ENCODE measurements around the gene STAT4.

The STAT4 gene

DNA sequence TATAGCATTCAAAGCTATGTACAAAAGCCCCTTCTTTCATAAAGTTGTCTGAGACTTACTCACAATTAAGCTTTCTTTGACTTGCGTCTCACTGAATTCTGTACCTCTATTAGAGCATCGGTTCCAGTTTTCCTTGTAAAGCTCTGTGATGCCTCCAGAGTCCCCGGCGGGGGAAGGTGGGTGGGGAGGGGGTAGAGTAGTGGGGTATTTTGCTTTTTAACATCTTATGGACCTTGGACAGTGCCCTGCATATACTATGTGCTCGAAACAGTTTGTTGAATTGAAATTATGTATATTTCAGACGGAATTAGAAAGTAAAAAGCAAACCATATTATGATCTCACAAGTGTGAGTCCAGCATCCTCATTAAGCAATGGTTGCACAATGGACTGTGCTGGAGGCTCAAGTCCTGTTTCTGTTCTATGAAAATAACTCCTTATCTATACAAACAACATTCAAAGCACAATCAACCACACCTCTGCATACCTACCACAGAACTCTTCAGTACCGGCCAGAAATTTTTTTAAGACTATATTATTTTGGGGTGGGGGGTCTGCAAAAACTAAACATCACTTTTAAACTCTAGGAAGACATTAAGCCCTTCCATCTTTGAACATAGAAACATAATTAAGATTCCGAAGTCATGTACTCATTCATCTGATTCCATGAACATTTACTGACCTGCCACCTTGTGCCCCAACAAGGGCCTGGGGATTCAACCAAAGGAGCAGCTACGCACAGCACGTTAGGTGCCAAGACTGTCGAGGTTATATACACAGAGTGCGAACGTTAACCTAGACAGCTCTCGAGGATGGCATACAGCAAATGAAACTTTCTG, 137.7 kb downstream of the STAT4 start:
- DNase-seq, result peak; percentile 84

DNA sequence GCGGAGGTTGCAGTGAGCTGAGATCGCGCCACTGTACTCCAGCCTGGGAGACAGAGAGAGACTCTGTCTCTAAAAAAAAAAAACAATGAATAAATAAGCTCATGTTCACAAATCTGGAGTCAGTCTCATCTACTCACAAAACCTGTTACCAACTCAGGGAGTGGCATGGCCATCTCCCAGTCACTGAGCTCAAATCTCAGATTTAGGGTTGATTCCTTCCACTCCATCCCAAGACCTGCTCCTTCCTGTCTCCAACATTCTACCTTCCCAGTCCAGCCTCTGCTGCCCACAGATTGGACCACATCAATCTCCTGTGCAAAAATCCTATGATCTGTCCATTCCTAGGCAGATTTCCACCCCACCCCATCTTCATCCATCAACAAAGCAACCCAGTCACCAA, 138.4 kb downstream of the STAT4 start:
- DNase-seq, result no peak

DNA sequence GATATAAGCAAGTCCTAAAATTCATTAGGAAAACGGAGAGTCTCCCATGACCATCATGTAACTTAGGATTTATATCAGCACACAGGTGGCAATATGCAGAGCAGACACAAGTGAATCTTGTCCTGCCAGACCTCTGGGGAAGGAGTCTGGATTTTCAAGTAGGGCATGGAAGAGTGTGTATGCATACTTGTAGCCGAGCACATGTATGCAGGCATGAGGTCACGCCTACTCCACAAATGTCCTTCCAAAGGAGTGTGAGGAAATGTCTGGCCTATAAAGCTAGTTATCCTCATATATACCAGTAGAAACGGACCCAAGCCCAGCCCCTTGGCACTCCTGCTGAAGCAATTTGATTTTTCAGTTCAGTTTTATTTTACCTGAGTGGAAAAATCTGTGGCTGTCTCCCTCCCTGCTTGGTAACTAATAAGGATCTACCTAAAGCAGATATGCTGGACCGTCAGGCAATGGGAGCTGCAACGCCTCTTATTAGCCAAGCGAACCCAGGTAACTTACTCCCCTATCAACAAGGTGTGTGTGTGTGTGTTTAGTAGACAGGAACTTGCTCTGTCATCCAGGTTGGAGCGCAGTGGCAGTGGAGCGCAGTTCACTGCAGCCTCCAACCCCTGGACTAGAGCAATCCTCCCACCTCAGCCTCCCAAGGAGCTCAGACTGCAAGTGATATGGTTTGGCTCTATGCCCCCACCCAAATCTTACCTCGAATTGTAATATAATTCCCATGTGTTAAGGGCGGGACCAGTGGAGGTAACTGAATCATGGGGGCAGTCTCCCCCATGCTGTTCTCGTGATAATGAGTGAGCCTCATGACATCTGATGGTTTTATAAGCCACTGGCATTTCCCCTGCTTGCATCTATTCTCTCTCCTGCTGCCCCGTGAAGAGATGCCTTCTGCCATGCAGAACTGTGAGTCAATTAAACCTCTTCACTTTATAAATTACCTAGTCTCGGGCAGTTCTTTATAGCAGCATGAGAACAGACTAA, 139.6 kb downstream of the STAT4 start:
- DNase-seq, result no peak

DNA sequence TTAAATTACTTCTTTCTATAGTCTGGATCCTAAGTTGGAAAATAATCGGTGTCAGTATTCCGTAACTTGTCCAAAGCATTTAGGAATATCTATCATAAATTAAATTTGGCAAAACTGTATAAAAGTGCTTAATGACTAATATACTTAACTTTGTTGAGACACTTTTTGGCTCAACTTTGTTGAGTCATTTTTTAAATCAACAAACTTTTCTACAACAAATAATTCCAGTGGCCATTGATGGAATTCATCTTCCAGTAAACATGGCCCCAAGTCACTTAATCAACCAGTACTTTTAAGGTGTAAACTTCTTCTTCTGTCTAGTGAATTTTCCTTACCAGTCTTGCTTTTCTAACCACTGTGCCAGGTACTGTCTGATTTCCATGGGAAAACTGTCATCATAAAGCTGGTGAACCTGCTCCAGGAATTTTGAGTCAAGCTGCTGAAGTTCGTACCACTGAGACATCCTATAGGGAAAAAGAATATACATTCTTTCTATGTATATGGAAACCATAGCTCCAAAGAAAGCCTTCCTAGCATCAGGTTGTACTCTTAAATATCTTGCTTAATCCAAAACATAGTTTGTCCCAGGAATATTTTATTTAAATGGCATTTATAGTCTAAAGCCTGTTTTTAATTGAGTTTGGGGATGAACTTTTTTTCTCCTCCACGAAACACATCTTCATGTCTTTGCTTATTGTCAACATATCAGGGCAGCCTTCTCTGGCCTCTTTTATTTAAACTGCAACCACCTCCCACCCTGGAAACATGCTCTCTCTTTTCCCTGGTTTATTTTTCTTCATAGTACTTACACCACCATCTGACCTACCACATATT, 141.0 kb downstream of the STAT4 start:
- no peak for DNase-seq

DNA sequence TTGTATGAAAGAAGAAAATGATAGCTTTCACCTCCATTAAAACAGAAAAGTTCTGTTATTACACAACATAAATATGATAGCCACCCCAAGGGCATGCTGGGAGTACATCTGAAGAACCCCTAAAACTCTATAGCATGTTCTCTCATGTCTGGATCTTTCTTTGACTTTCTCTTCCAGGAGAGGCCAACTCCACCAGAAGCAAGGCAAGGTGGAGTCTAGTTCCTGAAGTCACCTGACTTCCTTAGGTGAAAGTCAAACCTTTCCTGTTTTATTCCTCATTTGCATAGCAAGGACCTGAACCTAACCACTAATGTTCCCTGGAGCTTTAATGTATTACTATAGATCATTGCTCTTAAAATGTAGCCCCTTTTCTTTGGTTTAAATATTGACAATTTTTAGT, 142.5 kb downstream of the STAT4 start:
- DNase-seq, result no peak

DNA sequence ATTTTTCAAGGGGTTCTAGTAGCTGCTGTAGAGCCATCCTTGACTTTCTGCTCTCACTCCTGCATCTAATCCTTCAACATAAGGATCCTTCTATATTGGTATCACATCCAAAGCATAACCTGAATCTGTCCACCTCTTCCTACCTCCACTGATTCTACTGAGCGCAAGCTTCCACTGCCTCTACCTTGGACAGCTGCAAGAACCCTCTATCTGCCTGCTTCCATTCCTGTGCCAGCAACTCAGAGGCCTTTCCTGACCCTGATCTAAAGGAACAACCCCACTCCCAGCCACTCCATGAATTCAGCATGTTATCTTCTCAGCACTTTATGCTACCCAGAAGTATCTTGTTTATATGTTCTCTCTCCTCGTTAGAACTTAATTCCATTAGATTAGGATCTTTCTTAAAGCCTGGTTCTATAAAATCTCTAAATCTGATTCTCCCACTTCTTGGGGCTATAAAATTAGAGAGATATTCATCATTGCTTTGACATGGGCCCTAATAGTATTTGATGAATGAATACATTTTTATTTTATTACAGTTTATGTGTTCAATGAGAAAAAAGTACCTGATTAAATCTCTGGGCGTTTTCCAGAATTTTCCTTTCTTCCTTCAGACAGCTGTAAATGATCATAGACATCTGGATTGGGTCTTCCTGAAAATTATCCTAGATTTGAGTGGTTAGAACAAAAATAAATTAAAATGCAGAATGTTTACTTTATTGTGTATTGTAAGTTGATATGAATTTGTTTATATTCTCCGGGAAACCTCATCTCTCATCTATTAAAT, 143.6 kb downstream of the STAT4 start:
- no peak for DNase-seq

DNA sequence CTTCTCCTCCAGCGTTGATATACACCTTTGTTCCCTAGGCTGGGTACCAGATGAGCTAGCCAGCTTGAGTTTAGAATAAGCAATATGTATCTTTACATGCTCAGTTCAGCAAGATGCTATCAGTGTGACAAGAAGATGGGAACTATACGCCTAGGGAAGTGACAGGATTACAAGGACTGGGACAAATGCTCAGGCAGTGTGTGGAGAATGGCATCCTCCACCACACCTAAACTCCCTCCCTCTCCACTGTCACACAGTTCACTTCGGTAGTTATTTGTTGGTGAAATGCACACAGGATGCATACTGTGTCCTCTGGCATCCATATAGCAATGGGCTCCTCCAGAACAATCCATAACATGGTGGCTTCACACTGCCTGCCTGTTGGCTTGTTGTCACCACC, 144.5 kb downstream of the STAT4 start:
- DNase-seq, result no peak

DNA sequence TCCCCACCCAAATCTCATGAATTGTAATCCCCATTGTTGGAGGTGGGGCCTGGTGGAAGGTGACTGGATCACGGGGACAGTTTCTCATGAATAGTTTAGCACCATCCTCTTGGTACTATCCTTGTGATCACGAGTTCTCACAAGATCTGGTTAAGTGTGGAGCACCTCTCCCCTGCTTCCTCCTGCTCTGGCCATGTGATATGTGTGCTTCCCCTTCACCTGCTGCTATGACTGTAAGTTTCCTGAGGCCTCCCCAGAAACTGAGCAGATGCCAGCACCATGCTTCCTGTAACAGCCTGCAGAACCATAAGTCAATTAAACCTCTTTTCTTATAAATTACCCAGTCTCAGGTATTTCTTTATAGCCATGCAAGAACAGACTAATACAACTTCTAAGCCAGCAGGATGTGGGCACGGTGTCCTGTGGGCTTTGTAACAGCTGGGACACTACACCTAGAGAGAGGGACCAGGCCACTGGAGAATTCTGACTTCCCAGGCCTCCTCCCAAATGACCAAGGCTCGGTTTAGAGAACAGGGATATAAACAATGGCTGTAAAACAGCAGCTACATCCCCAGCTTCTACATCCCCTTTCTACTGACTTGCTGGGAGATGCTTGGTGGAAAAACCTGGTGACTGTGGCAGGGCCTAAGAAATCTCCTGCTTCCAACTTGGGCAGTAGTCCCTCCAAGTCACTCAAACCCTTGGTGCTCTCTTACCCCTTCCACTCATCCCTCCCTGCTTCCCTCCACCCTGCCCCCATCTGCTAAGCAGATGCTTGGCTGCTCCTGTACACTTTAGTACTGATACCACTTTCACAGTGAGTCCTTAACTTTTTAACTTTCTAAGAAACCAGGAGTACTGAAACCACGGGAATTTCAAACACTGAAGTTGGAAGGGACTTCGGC, 147.1 kb downstream of the STAT4 start:
- no peak for DNase-seq

DNA sequence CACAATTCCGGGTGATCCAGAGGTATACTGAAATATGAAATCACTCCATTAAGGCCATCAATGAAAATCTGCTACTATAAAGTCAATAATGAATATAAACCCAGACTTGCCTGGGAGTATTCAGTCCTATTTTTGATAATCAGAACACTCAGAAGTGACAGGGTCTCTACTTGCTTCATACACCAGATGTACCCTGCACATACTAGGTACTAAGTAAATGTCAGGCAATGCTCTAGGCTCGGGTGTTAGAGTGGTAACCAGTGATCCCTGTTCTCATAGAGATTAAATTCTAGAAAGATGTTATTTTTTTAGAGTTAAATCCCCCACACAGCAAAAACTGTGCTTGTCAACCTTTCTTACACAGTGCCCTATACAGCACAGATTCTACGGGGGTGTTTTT, 149.2 kb downstream of the STAT4 start:
- no peak for DNase-seq

DNA sequence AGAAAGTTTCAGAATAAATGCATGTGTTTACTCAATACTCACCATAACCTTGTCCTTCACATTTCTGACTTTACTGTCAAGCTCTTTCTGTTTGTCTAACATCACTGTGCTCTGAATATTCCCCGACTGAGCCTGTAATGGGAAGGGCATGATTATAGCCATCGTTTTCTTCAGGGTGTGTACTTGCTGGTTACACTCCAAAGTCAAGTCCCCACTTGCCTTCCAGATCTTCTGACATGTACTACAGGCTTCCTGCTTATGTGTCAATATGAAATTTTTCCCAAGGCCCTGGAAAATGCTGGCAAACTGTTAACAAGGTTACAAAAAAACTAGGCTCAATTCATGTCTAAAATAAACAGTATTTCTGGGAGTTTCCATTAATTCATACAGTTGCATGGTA, 149.8 kb downstream of the STAT4 start:
- no peak for DNase-seq

DNA sequence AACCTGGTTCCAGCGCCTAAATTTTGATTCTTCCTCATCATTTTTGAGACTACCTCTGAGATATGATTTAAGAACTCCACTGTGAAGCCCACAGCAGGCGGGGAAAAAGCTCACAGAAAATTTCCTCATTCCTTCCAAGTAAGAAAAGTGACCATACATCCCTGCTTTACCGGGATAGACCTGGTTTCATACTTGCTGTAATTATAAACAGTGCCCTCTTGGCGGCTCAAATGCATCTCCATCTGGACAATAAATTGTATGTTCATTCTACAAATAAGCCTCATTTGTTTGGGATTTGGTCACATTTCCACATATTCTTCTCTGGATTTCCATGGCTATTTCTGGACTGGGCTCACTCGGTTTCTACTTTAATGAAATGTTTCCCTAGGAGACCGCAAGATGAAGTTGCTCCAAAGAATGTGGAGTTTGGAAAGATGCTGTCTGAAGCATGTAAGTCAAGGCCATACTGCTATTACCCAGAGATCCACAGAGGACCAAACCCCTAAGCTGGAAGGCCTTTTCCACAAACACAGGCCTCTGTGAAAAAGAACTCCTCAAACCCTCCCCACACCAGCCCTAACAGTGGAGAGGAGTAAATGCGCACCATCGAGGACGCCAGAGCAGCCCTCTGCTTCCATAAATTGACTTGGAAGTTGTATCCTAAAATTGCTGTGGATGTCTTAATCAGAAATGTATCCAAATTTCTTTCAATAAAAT, 150.7 kb downstream of the STAT4 start:
- no peak for DNase-seq

DNA sequence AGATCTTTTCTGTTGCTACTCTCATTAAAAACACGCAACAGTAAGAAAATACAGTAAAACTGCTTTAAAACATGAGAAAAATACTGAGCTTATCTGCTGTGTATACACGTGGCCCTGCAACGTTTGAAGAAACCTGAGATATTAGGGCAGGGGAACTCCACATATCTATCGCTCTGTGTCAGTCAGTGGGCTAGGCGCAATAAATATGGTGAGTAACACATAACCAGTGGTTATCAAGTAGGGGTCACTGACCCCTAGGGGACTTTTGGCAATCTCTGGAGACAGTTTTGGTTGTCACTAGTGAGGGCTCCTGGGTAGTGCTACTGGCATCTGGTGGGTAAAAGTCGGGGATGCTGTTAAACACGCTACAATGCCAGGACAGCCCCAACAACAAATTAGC, 151.7 kb downstream of the STAT4 start:
- DNase-seq, result no peak

DNA sequence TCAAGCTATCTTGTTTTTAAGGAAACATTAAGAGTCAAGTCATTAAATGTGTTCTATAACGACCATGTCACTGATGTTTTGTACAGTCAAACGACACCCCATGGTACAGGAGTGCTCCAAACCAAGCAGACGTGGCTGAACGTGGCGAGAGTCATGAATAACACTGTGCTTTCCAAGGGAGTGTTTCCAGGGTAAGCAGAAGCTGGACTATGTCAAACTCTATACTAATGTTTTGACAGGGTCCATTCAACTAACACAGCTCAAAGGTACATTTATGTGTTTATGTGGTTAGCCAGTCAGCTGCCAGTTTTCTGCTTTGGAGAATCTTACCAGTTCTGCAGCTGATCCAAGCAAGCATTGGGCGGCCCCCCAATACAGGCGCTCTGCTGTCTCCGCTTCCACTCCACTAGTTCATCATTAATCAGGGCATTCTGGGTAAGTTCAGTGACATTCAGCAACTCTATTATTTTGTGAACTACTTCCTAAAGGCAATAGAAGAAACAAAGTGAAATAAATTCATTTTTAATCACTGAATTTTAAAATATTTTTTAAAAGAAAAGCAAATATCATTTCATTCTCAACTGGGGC, 153.2 kb downstream of the STAT4 start:
- DNase-seq, result no peak

DNA sequence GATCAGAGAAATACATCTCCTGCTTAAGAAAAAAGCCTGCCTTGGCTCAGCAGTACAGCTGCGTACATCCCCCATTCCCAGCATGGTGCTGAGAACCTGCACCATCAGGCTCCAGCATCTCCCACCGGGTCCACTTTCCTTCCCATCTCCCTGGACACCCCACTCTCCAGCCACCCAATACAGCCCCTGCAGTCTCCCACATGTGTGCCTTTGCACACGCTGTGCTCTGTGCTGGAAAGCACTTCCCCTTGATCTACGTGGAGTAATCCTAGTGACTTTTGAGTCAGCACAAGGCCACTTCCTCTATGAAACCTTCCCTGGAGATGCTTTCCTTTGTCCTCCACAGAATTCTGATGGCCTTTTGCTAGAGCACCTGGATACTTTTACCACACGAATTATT, 153.8 kb downstream of the STAT4 start:
- DNase-seq, result peak; percentile 83

DNA sequence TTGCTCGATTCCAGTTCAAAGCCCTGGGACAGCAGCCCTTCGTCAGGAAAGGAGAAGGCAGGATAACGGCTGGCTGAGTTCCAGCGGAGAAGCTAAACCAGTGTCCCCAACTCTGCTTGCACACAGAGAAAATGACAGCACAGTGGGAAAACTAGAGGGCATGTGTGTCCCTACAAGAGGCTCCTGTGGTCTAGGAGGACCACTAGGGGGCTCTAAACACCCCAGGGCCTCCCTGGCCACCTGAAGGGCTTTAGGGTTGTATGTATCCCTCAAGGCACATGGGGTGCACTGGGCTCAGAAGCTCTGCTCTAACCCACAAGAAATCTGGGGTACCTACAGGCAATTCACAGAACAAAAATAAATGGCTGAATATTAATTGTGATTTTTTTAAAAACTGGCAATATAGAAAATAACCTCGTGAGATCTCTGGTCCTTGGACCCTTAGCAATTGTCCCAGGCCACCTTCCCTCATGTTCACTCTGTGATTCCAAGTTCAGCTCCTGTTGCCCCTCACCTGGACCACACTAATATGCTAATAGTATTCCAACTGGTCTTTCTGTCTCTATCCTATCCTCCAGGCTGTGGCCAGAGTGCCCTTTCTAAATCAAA, 154.4 kb downstream of the STAT4 start:
- DNase-seq, result no peak

DNA sequence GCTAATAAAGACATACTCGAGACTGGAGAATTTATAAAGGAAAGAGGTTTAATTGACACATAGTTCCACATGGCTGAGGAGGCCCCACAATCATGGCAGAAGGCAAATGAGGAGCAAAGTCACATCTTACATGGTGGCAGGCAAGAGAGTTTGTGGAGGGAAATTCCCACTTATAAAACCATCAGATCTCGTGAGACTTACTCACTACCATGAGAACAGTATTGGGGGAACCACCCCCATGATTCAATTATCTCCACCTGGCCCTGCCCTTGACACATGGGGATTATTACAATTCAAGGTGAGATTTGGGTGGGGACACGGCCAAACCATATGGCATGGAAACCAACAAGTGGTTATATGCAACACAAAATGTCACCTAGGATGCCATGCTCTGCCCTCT, 155.5 kb downstream of the STAT4 start:
- peak; percentile 36 for DNase-seq

DNA sequence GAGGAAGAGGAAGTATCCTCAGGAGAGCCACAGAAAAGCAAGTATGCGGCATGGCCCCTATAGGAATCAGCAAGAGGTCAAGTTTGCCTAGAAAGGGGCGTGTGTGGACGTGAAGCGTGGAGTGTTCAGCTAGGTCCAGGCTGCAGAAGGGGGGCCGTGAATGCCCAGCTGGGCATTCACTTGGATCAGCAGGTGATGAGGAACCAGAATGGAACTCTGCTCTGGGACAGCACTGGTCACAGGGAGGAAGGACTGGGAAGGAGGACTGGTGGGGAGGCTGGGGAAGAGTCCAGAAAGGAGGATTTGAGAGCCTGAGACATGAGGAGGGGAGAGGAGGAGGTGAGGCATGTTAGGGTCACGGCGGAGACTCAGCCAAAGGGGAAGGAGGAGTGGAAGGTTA, 156.6 kb downstream of the STAT4 start:
- DNase-seq, result no peak

DNA sequence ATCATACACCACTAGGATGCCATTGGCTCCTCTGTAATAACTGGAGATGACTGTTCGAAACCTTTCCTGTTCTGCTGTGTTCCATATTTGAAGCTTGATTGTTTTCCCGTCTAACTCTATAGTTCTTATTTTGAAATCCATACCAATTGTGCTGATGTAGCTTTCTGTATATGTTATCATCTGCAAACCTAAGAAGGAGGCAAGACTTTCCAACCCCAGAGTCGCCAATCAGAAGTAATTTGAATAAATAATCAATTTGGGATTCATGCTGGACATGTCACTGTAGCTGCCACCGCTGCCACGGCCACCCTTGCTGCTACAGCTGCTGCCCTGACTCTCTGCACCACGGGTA, 157.5 kb downstream of the STAT4 start:
- no peak for DNase-seq

DNA sequence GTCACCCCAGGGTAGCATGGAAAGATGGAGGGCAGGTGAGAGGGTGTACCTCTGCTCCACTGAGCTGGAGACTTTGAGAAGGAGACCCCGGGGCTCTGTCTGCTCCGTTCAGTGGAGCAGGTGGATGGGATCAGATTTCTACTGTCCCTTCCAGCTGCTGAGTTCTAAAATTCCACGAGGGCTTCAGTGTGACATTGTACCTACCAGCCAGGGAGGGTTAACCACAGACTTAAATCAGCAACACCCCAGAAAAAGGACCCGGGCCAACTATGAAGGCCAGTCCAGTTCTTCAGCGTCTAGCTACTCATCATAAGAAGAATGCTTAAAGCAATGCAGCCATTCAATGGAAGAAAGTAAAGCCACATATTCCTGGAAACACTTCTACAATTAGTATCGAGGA, 160.7 kb downstream of the STAT4 start:
- DNase-seq, result no peak

DNA sequence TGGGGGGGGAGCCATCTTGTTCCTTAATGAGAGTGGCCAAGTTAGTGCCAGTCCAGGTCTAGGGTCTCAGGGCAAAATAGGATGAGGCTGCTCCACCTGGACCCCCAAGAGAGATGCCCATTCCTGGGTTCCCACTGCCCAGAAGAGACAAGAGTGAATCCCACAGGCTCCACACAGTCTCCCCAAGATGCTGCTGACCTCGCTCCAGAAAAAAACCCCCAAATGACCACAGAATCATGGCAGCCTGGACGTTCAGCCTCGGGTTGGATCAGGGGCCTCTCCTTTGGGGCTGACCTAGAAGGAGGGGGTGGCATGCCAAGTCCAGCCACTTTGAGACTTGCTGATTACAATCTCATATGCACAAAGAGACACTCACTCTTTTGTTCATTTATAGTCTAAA, 161.9 kb downstream of the STAT4 start:
- DNase-seq, result no peak
